Stimulated activated CD8-positive, alpha-beta memory T cell treated with anti-CD3 and anti-CD28 coated beads, Interleukin-12 subunit alpha, Interleukin-12 subunit beta, amount 100 ng/mL, for 1 hour (primary cell): ENCODE data around the gene PXDC1.
"Not testable (repeated sequence)": the region's sequence is repeated elsewhere in the genome, so short reads cannot be mapped to it uniquely, and the experiment has no call there.

Experiments used
- DNase-seq: peaks from one replicate; pipeline ENCODE4 v3.0.0-alpha.2; 2020; ENCODE audit warnings: low read depth

Gene PXDC1

GRCh38 chr6:3782876-3783832 is 31.6 kb upstream of the PXDC1 start:
- no peak for DNase-seq

- DNase-seq = no peak
Observed at GRCh38 chr6:3781504-3781903, 30.0 kb upstream of the PXDC1 start.

- no peak for DNase-seq
Observed at GRCh38 chr6:3779574-3779849, 28.0 kb upstream of the PXDC1 start.

- DNase-seq = no peak
Observed at GRCh38 chr6:3778701-3779573, 27.4 kb upstream of the PXDC1 start.

GRCh38 chr6:3777730-3778461 is 26.4 kb upstream of the PXDC1 start:
- no peak for DNase-seq

- DNase-seq = no peak
Observed at GRCh38 chr6:3776881-3777507, 25.5 kb upstream of the PXDC1 start.

- DNase-seq = no peak
Observed at GRCh38 chr6:3775847-3776246, 24.3 kb upstream of the PXDC1 start.

- DNase-seq = no peak
Observed at GRCh38 chr6:3775386-3775785, 23.9 kb upstream of the PXDC1 start.

- no peak for DNase-seq
Observed at GRCh38 chr6:3773678-3774298, 22.3 kb upstream of the PXDC1 start.

GRCh38 chr6:3772127-3772999 is 20.9 kb upstream of the PXDC1 start:
- DNase-seq = not testable (repeated sequence)

GRCh38 chr6:3771407-3772011 is 20.0 kb upstream of the PXDC1 start:
- DNase-seq = no peak

- no peak for DNase-seq
Observed at GRCh38 chr6:3770023-3770720, 18.7 kb upstream of the PXDC1 start.

GRCh38 chr6:3769610-3770009 is 18.1 kb upstream of the PXDC1 start:
- no peak for DNase-seq

GRCh38 chr6:3768502-3768901 is 17.0 kb upstream of the PXDC1 start:
- no peak for DNase-seq

- not testable (repeated sequence) for DNase-seq
Observed at GRCh38 chr6:3767483-3767882, 16.0 kb upstream of the PXDC1 start.

GRCh38 chr6:3766214-3766613 is 14.7 kb upstream of the PXDC1 start:
- DNase-seq = no peak

- no peak for DNase-seq
Observed at GRCh38 chr6:3765415-3765814, 13.9 kb upstream of the PXDC1 start.

- no peak for DNase-seq
Observed at GRCh38 chr6:3764516-3765335, 13.2 kb upstream of the PXDC1 start.

GRCh38 chr6:3762852-3763251 is 11.3 kb upstream of the PXDC1 start:
- DNase-seq = no peak
